Suprapubic skin (tissue), 4 donors: ENCODE data around the gene TAS2R43. TPM values are rescaled to one million over a fixed set of nuclear protein-coding genes. Genes with fewer than 3 reads are reported as not detected.
"Not testable (repeated sequence)": the region's sequence is repeated elsewhere in the genome, so short reads cannot be mapped to it uniquely, and the experiment has no call there.

ENCODE experiments used
- DNase-seq, 2 donors: peaks; one replicate each; pipeline ENCODE4 v3.0.0-alpha.2; 2019; ENCODE audit warnings: low spot score in 2 of 2
- H3K27ac ChIP-seq: fragments of 200-600 bp; sonication (generic); one replicate; pipeline ENCODE4 v1.5.1; 2019
- H3K27me3 ChIP-seq: fragments of 200-600 bp; sonication (generic); one replicate; pipeline ENCODE4 v1.5.1; 2019
- H3K36me3 ChIP-seq: fragments of 200-600 bp; sonication (generic); one replicate; pipeline ENCODE4 v1.5.1; 2019
- H3K4me1 ChIP-seq: fragments of 200-600 bp; sonication (generic); one replicate; pipeline ENCODE4 v1.5.1; 2019
- H3K4me3 ChIP-seq: fragments of 200-600 bp; sonication (generic); one replicate; pipeline ENCODE4 v1.5.1; 2019; ENCODE audit warnings: mild to moderate bottlenecking
- H3K9me3 ChIP-seq: fragments of 200-600 bp; sonication (generic); one replicate; pipeline ENCODE4 v1.5.1; 2019
- EP300 ChIP-seq: sonication (generic); formaldehyde crosslinking; IDR thresholded peaks from one replicate; pipeline ENCODE4 v1.6.1; 2017; ENCODE audit warnings: antibody characterized with exemption
- POLR2A ChIP-seq, 2 donors: fragments of 450-650 bp; IDR thresholded peaks; one replicate each; pipeline ENCODE4 v1.6.1; 2017; ENCODE audit warnings: antibody characterized with exemption in 2 of 2, mild to moderate bottlenecking in 2 of 2, moderate library complexity in 2 of 2
- POLR2AphosphoS5 ChIP-seq, 3 donors: sonication (generic); formaldehyde crosslinking; IDR thresholded peaks; one replicate each; pipeline ENCODE4 v1.6.1; 2017; ENCODE audit warnings: antibody characterized with exemption in 3 of 3
- WGBS: methylation state at CpG from one replicate; pipeline ENCODE4 v1.1.5; 2018; 5-methylcytosine and 5-hydroxymethylcytosine counted together
- total RNA-seq, 4 donors: library from RNA; depleted of rRNA; stranded (reverse); fragments of >200 nt; gene quantifications; one replicate each; pipeline ENCODE4 v1.1.0, GENCODE V29; 2016
- TF ChIP-seq, protein P1 (sequence below), 2 donors: fragments of 200-600 bp in 1 of 2; fragments of 450-650 bp in 1 of 2; sonication (generic) in 1 of 2; IDR thresholded peaks; one replicate each; pipeline ENCODE4 v1.5.1; 2016 to 2019; ENCODE audit warnings: antibody characterized with exemption in 2 of 2, mild to moderate bottlenecking in 1 of 2, moderate library complexity in 1 of 2

Gene TAS2R43
- total RNA-seq, 4 donors from 2014 or later: 0.89 to 4.9 (median 4.7) TPM; not detected in 1

DNA sequence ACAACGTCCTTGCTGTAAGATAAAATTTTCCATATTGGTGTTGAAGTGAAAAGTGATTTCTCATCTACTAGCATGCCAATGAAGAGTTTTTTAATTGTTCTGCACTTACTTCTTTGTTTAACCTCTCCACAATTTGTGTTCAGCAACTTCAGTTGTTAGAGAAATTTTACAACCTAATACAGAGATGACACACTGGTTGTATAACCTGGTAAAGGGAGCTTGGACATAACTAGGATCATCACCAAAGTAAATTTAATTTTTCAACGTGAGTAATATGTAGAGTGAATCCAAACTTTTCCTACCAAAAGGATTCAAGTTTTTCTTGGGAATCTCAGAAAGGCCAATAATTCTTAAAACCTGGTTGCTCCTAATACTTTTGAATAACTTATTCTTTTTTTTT lies 13.4 kb upstream of the TAS2R43 start:
- Histone ChIP-seq H3K9me3 (no peaks in the 10 kb centered on the region), H3K4me1 (no peaks in the 10 kb centered on the region), H3K4me3 (no peak overlapping the region), H3K36me3 (peaks cover 14% of the 10 kb centered on the region), H3K27ac (no peak overlapping the region), H3K27me3 (no peaks in the 10 kb centered on the region)
- 73% methylated on average over 2 of the region's 2 CpGs for WGBS
- TF ChIP-seq POLR2A (IDR thresholded peaks at IDR 0.05) (no peak), POLR2AphosphoS5 (IDR thresholded peaks at IDR 0.05) (no peak), EP300 (no peak)
- TF ChIP-seq, protein P1, sequence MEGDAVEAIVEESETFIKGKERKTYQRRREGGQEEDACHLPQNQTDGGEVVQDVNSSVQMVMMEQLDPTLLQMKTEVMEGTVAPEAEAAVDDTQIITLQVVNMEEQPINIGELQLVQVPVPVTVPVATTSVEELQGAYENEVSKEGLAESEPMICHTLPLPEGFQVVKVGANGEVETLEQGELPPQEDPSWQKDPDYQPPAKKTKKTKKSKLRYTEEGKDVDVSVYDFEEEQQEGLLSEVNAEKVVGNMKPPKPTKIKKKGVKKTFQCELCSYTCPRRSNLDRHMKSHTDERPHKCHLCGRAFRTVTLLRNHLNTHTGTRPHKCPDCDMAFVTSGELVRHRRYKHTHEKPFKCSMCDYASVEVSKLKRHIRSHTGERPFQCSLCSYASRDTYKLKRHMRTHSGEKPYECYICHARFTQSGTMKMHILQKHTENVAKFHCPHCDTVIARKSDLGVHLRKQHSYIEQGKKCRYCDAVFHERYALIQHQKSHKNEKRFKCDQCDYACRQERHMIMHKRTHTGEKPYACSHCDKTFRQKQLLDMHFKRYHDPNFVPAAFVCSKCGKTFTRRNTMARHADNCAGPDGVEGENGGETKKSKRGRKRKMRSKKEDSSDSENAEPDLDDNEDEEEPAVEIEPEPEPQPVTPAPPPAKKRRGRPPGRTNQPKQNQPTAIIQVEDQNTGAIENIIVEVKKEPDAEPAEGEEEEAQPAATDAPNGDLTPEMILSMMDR (IDR thresholded peaks at IDR 0.05): no peak
- no peak for DNase-seq

DNA sequence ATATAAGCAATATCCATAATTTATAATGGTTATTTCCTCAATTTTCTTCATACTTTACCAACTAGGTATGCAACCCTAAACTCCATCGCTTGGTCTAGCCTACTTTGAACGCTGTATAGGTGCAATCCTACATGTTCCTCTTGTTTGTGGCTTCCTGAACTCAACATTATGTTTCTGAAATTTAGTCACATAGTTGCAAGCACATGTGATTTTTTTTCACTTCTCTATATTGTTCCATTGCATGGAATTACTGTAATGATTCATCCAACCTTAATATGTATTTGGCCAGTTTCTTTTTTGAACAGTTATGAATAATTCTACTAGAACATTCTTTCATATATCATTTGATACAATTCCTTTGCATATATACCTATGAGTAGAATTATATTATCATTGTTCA lies 2.8 kb upstream of the TAS2R43 start:
- 100% methylated on average over 1 of the region's 2 CpGs for WGBS
- not testable (repeated sequence) for H3K9me3 ChIP-seq, H3K36me3 ChIP-seq, H3K27ac ChIP-seq, H3K4me1 ChIP-seq, H3K4me3 ChIP-seq, H3K27me3 ChIP-seq, DNase-seq

DNA sequence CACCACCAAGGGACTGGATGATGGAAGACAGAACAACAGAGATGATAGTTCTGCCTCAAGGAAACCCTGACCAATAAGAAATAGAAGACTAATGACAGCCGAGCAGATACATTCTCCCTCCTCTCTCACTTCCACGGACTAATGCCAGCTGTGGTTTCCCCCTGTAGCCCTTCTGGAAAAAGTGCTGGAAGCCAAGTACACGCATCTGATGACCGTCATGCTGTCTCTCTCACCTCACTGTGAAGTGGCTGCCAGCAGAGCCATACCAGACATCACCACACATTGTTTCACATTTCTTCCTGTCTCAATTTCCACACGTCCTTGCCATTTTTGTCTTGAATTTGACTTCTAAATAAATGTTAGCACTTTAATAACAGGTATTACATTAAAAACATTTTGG lies 2.9 kb downstream of the TAS2R43 start:
- Histone ChIP-seq H3K4me3 (no peak overlapping the region), H3K27ac (no peak overlapping the region), H3K27me3 (no peaks in the 10 kb centered on the region), H3K4me1 (no peaks in the 10 kb centered on the region), H3K36me3 (no peaks in the 10 kb centered on the region), H3K9me3 (no peaks in the 10 kb centered on the region)
- WGBS: 94% methylated on average over 5 of the region's 5 CpGs
- TF ChIP-seq POLR2AphosphoS5 (IDR thresholded peaks at IDR 0.05) (no peak), POLR2A (IDR thresholded peaks at IDR 0.05) (no peak), EP300 (no peak)
- TF ChIP-seq, protein P1 (IDR thresholded peaks at IDR 0.05): no peak
- DNase-seq: no peak

DNA sequence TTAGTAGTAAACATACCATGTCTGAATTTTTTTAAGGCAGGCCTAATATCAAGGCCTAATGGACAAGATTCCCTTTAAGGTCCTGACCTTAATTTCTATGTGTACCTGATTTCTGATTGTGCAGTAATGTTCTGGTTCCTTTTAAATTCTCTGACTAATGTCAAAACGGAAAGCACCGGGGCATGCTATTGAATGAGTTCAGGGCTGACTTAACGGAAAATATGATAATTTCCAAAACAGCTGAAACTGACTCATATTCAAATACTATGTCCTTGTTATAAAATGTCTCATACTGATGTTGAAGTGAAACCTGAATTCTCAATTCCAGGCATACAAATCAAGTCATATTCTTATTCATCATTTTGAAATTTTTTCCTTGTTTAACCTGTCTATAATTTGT lies 6.7 kb downstream of the TAS2R43 start:
- 83% methylated on average over 3 of the region's 3 CpGs for WGBS
- no peak for DNase-seq
- no peaks in the 10 kb centered on the region for H3K36me3 ChIP-seq
- no peak overlapping the region for H3K4me3 ChIP-seq
- no peaks in the 10 kb centered on the region for H3K9me3 ChIP-seq
- TF ChIP-seq, protein P1 (IDR thresholded peaks at IDR 0.05): no peak
- TF ChIP-seq POLR2AphosphoS5 (IDR thresholded peaks at IDR 0.05): no peak
- TF ChIP-seq POLR2A (IDR thresholded peaks at IDR 0.05): no peak
- no peak for TF ChIP-seq EP300
- no peak overlapping the region for H3K27ac ChIP-seq
- no peaks in the 10 kb centered on the region for H3K4me1 ChIP-seq
- no peaks in the 10 kb centered on the region for H3K27me3 ChIP-seq

DNA sequence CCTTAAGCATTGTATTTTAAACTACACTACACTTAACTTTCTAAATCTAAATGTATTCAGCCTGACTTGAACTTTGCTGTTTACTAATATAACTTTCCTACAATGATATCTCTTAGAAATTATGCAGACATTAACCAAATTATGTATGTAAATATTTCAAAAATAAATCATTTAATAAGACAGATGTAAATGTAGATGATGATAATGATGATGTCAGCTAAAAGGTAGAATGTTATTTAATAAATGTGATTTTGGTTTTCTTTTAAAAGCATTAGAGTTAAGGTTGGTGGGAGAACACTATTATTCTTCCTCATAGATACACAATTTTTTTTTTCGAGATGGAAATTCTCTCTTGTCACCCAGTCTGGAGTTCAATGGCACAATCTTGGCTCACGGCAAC lies 10.1 kb downstream of the TAS2R43 start:
- Histone ChIP-seq H3K27ac (no peak overlapping the region), H3K4me3 (no peak overlapping the region), H3K36me3 (no peaks in the 10 kb centered on the region), H3K27me3 (no peaks in the 10 kb centered on the region), H3K4me1 (no peaks in the 10 kb centered on the region), H3K9me3 (peaks cover 2% of the 10 kb centered on the region)
- 100% methylated on average over 2 of the region's 2 CpGs for WGBS
- no peak for TF ChIP-seq EP300
- TF ChIP-seq POLR2AphosphoS5 (IDR thresholded peaks at IDR 0.05): no peak
- TF ChIP-seq, protein P1 (IDR thresholded peaks at IDR 0.05): no peak
- TF ChIP-seq POLR2A (IDR thresholded peaks at IDR 0.05): no peak
- no peak for DNase-seq

DNA sequence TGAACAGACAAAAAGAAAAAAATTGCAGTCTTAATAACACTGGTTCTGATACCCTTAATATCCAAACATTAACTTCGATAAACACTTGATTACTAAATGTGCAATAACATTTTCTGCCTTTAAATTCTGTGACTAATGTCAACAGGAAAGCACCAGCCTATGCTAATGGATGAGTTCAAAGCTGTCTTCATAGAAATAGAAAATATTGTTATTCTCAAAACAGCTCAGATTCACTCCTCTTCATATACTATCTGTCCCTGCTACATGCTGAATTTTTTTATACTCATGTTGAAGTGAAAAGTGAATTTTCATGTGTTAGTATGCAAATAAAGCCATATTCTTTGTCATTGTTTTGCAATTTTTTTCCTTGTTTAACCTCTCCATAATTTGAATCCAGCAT lies 13.9 kb downstream of the TAS2R43 start:
- WGBS: 91% methylated on average over 1 of the region's 1 CpG
- no peak overlapping the region for H3K4me3 ChIP-seq
- no peaks in the 10 kb centered on the region for H3K36me3 ChIP-seq
- H3K27me3 ChIP-seq: no peaks in the 10 kb centered on the region
- H3K27ac ChIP-seq: no peak overlapping the region
- TF ChIP-seq POLR2AphosphoS5 (IDR thresholded peaks at IDR 0.05): no peak
- no peak for TF ChIP-seq POLR2A (IDR thresholded peaks at IDR 0.05)
- TF ChIP-seq, protein P1 (IDR thresholded peaks at IDR 0.05): no peak
- no peak for TF ChIP-seq EP300
- peaks cover 2% of the 10 kb centered on the region for H3K9me3 ChIP-seq
- no peaks in the 10 kb centered on the region for H3K4me1 ChIP-seq
- DNase-seq: no peak
